HepG2 (cell line): ENCODE data around the gene ARHGEF4. TPM values are rescaled to one million over a fixed set of nuclear protein-coding genes. Genes with fewer than 3 reads are reported as not detected.

Source experiments
- ATAC-seq: fragments of 200-7000 bp; cut with Tn5 transposase; 3 replicates; pipeline ENCODE4 v1.9.1; 2020; ENCODE audit warnings: mild to moderate bottlenecking, moderate library complexity
- BruUV-seq: library from RNA; stranded (reverse); fragments of 400-500 nt; replicated peaks from 2 replicates; lab custom pipeline; 2021; lab: Mats Ljungman, UMichigan
- CTCF ChIA-PET: fragments of 300-600 bp; formaldehyde crosslinking; extraction: SDS; loops from one replicate; lab custom pipeline; 2021; ENCODE audit warnings: low total read pairs, inconsistent platforms, low intra/inter-chr PET ratio; lab: Yijun Ruan, JAX
- POLR2A ChIA-PET: fragments of 350-600 bp; sonication (Branson Sonifier 250); formaldehyde crosslinking; loops from one replicate; lab custom pipeline; 2020; ENCODE audit warnings: antibody characterized with exemption, inconsistent platforms; lab: Yijun Ruan, JAX
- DNase-seq: peaks from one replicate; pipeline ENCODE4 v3.0.0-alpha.2; 2015; ENCODE audit warnings: low spot score
- FAIRE-seq: peaks from 3 replicates; lab custom pipeline; 2011; peaks lifted over from hg19 to GRCh38; lab: Jason Lieb, UNC
- H2AFZ ChIP-seq: one replicate; pipeline ENCODE4 v1.6.1; 2011; ENCODE audit warnings: low read length, inconsistent platforms
- H3K27ac ChIP-seq: fragments of 300-600 bp; 3 replicates; pipeline ENCODE4 v1.8.0; 2011; ENCODE audit warnings: mixed run types, mild to moderate bottlenecking, mixed read lengths, low read length, inconsistent platforms; ENCODE audit not compliant: insufficient read depth; ENCODE audit errors: extremely low read length
- H3K27me3 ChIP-seq, 2 experiments: fragments of 200-600 bp in 1 of 2; 2 replicates in 1 of 2; 3 replicates in 1 of 2; pipeline versions ENCODE4 v1.6.0 to v1.8.0; 2011; ENCODE audit warnings: low read length in 2 of 2, mild to moderate bottlenecking in 2 of 2, moderate library complexity in 2 of 2, inconsistent platforms in 1 of 2; ENCODE audit not compliant: insufficient read depth in 2 of 2, control insufficient read depth in 1 of 2
- H3K36me3 ChIP-seq, 2 experiments: fragments of 200-600 bp in 1 of 2; replicated peaks in 1 of 2; 2 replicates in 1 of 2; 3 replicates in 1 of 2; pipeline versions ENCODE4 v1.5.1 to v1.8.0; 2011; ENCODE audit warnings: low read length in 2 of 2, inconsistent platforms in 1 of 2; ENCODE audit not compliant: insufficient read depth in 2 of 2, control insufficient read depth in 1 of 2
- H3K4me1 ChIP-seq: 2 replicates; pipeline ENCODE4 v1.5.1; 2012; ENCODE audit warnings: low read length, inconsistent platforms; ENCODE audit not compliant: insufficient read depth
- H3K4me2 ChIP-seq: 2 replicates; pipeline ENCODE4 v1.6.0; 2011; ENCODE audit warnings: low read depth, low read length, inconsistent platforms
- H3K4me3 ChIP-seq, 3 experiments: fragments of 200-600 bp in 1 of 3; sonication (generic), shearing (Covaris generic) in 1 of 3; replicated peaks in 1 of 3; 2 replicates each; pipeline ENCODE4 v1.5.1; 2011 to 2016; ENCODE audit warnings: low read length in 3 of 3, inconsistent platforms in 2 of 3, low read depth in 2 of 3, mild to moderate bottlenecking in 2 of 3, control low read depth in 1 of 3, mixed read lengths in 1 of 3; ENCODE audit not compliant: insufficient read depth in 1 of 3
- H3K79me2 ChIP-seq: one replicate; pipeline ENCODE4 v1.6.1; 2011; ENCODE audit warnings: low read length, inconsistent platforms; ENCODE audit not compliant: insufficient read depth
- H3K9ac ChIP-seq: 2 replicates; pipeline ENCODE4 v1.6.0; 2011; ENCODE audit warnings: mild to moderate bottlenecking, low read depth, low read length, inconsistent platforms; ENCODE audit not compliant: insufficient read depth
- H3K9me3 ChIP-seq: 2 replicates; pipeline ENCODE4 v1.5.1; 2012; ENCODE audit warnings: mild to moderate bottlenecking, low read length
- H4K20me1 ChIP-seq: 2 replicates; pipeline ENCODE4 v1.6.0; 2011; ENCODE audit warnings: inconsistent platforms, mild to moderate bottlenecking, low read length, moderate library complexity; ENCODE audit not compliant: insufficient read depth
- DPF2 ChIP-seq: sonication (generic); formaldehyde crosslinking; IDR thresholded peaks from 2 replicates; pipeline ENCODE4 v1.4.0; 2020; ENCODE audit warnings: mild to moderate bottlenecking, low read depth, missing genetic modification reagents, borderline replicate concordance
- HOXA9 ChIP-seq: sonication (generic); formaldehyde crosslinking; IDR thresholded peaks from 2 replicates; pipeline ENCODE4 v1.8.1; 2022; ENCODE audit warnings: missing genetic modification reagents, mild to moderate bottlenecking, moderate library complexity, borderline replicate concordance
- MAFK ChIP-seq, 2 experiments: IDR thresholded peaks in 1 of 2; conservative IDR thresholded peaks in 1 of 2; 2 replicates each; pipeline ENCODE4 v1.6.1; 2011; ENCODE audit warnings: improper control_type of control experiment in 2 of 2, low read length in 2 of 2
- MTA3 ChIP-seq: sonication (generic); formaldehyde crosslinking; IDR thresholded peaks from 2 replicates; pipeline ENCODE4 v1.4.0; 2020; ENCODE audit warnings: missing genetic modification reagents
- TSC22D2 ChIP-seq: sonication (generic); formaldehyde crosslinking; IDR thresholded peaks from 2 replicates; pipeline ENCODE4 v1.5.1; 2020; ENCODE audit warnings: missing genetic modification reagents, mild to moderate bottlenecking, borderline replicate concordance
- YY1 ChIP-seq: IDR thresholded peaks from 2 replicates; pipeline ENCODE4 v1.6.1; 2011; ENCODE audit warnings: low read length, low read depth, moderate library complexity, mild to moderate bottlenecking; ENCODE audit not compliant: insufficient read depth, insufficient replicate concordance
- ZFAT ChIP-seq: sonication (generic); formaldehyde crosslinking; conservative IDR thresholded peaks from 2 replicates; pipeline ENCODE4 v1.8.1; 2023; ENCODE audit warnings: missing genetic modification reagents, inconsistent platforms
- ZNF101 ChIP-seq: sonication (generic); formaldehyde crosslinking; IDR thresholded peaks from 2 replicates; pipeline ENCODE4 v1.4.0; 2020; ENCODE audit warnings: mild to moderate bottlenecking, low read depth, missing genetic modification reagents, borderline replicate concordance
- ZNF282 ChIP-seq: fragments of 450-650 bp; IDR thresholded peaks from 2 replicates; pipeline ENCODE4 v1.6.1; 2018; ENCODE audit not compliant: partially characterized antibody
- ZNF652 ChIP-seq: IDR thresholded peaks from 2 replicates; pipeline ENCODE4 v1.6.1; 2016; ENCODE audit warnings: low read depth, borderline replicate concordance
- ZNF816 ChIP-seq: sonication (generic); formaldehyde crosslinking; IDR thresholded peaks from 2 replicates; pipeline ENCODE4 v1.8.0; 2022; ENCODE audit warnings: missing genetic modification reagents, mild to moderate bottlenecking, borderline replicate concordance
- WGBS: methylation state at CpG from one replicate; pipeline ENCODE4 v1.1.6; 2017; ENCODE audit warnings: low lambda C conversion rate; 5-methylcytosine and 5-hydroxymethylcytosine counted together
- in situ Hi-C: cut with HindIII; loops from 2 replicates; pipeline ENCODE4 v1.10.0; 2017; ENCODE audit warnings: low pct_unique_long_range_greater_than_20kb; ENCODE audit not compliant: extremely low pct_ligation_motif_present
- intact Hi-C: fragments of 100-400 bp; cut with micrococcal nuclease; formaldehyde crosslinking; loops from one replicate; pipeline ENCODE4 v1.10.0; 2022; ENCODE audit not compliant: unreplicated experiment
- polyA plus RNA-seq, 8 experiments: library from polyadenylated mRNA; depleted of rRNA in 3 of 8; stranded (reverse) in 7 of 8; unstranded in 1 of 8; fragments of >200 nt; fragmentation: Illumina TruSeq in 4 of 8; extraction: Trizol in 4 of 8; gene quantifications; 2 replicates each; pipeline versions ENCODE4 v1.2.1 to v1.2.3, GENCODE V29; 2011 to 2016; ENCODE audit warnings: low read depth in 4 of 8, missing spikeins in 1 of 8, mixed read lengths in 1 of 8; ENCODE audit not compliant: insufficient read depth in 1 of 8
- total RNA-seq, 5 experiments: library from RNA; depleted of rRNA; stranded (reverse); fragments of >200 nt; fragmentation: Illumina TruSeq; extraction: Trizol; gene quantifications; 2 replicates each; pipeline ENCODE4 v1.2.3, GENCODE V29; 2016; ENCODE audit warnings: low read depth in 1 of 5
- TF ChIP-seq, protein P1 (sequence below): sonication (generic); formaldehyde crosslinking; IDR thresholded peaks from 2 replicates; pipeline ENCODE4 v1.4.0; 2020; ENCODE audit warnings: missing genetic modification reagents, borderline replicate concordance
- TF ChIP-seq, protein P2 (sequence below): sonication (generic); formaldehyde crosslinking; IDR thresholded peaks from 2 replicates; pipeline ENCODE4 v1.8.1; 2023; ENCODE audit warnings: missing genetic modification reagents, mild to moderate bottlenecking, borderline replicate concordance
- TF ChIP-seq, protein P3 (sequence below): sonication (generic); formaldehyde crosslinking; IDR thresholded peaks from 2 replicates; pipeline ENCODE4 v1.8.1; 2023; ENCODE audit warnings: mild to moderate bottlenecking, missing genetic modification reagents
- TF ChIP-seq, protein P4 (sequence below): sonication (generic); formaldehyde crosslinking; IDR thresholded peaks from 2 replicates; pipeline ENCODE4 v1.8.1; 2022; ENCODE audit warnings: low read depth, mild to moderate bottlenecking, missing genetic modification reagents

Gene ARHGEF4
- total and polyA plus RNA-seq, 2 of the 13 experiments (the other 11 are each of a cell fraction or from before 2014, with no cell fraction given): 0.11 to 0.13 TPM

DNA sequence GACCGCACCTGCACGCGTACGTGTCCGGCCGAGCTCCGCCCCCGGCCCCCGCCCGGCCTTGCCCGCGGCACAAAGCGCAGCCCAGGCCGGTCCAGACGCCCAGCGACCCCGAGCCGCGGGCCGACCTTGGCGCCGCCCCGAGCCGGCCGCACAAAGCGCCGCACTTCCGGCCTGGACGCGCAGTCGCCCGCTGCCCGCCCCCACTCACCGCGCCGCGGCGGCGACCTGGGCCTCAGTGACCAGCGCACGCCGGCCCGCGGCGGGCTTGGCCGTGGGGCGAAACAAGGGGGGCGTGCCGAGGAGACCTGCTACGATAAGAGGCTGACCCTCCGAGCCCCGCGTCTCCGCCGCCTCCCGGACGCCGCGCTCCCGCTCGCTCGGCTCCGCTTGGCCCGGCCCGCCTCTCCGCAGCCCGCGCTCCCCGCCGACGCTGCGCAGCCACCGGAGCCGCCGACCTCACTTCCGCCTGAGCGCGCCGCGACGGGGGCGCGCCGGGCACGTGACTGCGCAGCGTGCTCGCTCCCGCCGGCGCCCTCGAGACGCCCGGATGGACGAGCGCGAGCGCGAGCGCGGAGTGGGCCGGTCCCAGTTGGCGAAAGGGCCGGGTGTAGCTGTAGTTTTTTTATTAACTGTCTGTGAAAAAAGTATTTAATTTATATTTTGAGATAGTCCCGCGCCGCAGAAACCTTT is 256.4 kb downstream of the ARHGEF4 start, which contains the start of gene FAM168B:
FAM168B (minus strand) TSS at position 455 of the 690 bp plus-strand sequence. CDS start 10,814 bp downstream, outside the sequence.
- Histone ChIP-seq H3K27me3 (no peaks in the 10 kb centered on the region; a peak in 1 of 5 replicates), H3K4me2 (peak within 1 kb of the TSS; percentile 84), H3K79me2 (peaks cover 42% of the 10 kb centered on the region), H3K36me3 (peaks cover 2 to 13% of the 10 kb centered on the region in 2 experiments; a peak in 3 of 5 replicates), H3K9me3 (no peaks in the 10 kb centered on the region), H3K4me1 (peaks cover 36% of the 10 kb centered on the region), H2AFZ (no peak within 1 kb of the TSS), H3K4me3 (peak within 1 kb of the TSS; percentile 68 to 90 (median 79)), H3K27ac (peak within 1 kb of the TSS; percentile 97), H3K9ac (peak within 1 kb of the TSS; percentile 99), H4K20me1 (peaks cover 11% of the 10 kb centered on the region)
- intact Hi-C loops (loop anchor here (2.0 to 5.0 kb wide), 2 partner anchors 14 to 751 kb away; partner anchors contain the start of gene IMP4), in situ Hi-C loops (no loop called here)
- BruUV-seq: no TSS peak
- CTCF ChIA-PET: no interaction called here
- FAIRE-seq: no peak
- peak; percentile 90 for ATAC-seq
- POLR2A ChIA-PET: interaction anchor here (0.7 to 4.8 kb wide), 18 partner anchors 10 to 751 kb away, joined by 3 to 132 read pairs (median 4); partner anchors contain the start of genes IMP4 and PLEKHB2
- DNase-seq: peak; percentile 82
- WGBS: under 1% methylated on average over 41 of the region's 107 CpGs
- TF ChIP-seq HOXA9 (peak; percentile 84; the same call in 1 of the 2 replicates), ZNF101 (no peak; the same call in 1 of the 2 replicates), ZFAT (CRISPR knock-in tag) (no peak), YY1 (peak; percentile 51), TSC22D2 (no peak; the same call in 1 of the 2 replicates), DPF2 (CRISPR knock-in tag) (no peak), ZNF816 (no peak; the same call in 1 of the 2 replicates), ZNF282 (no peak), ZNF652 (CRISPR knock-in tag) (no peak), MTA3 (no peak), MAFK (conservative IDR thresholded peaks at IDR 0.05 in 1 of 2, IDR thresholded peaks at IDR 0.05 in 1 of 2; ENCODE audit: low read length in 2 of 2) (no peak)
- TF ChIP-seq, protein P1, sequence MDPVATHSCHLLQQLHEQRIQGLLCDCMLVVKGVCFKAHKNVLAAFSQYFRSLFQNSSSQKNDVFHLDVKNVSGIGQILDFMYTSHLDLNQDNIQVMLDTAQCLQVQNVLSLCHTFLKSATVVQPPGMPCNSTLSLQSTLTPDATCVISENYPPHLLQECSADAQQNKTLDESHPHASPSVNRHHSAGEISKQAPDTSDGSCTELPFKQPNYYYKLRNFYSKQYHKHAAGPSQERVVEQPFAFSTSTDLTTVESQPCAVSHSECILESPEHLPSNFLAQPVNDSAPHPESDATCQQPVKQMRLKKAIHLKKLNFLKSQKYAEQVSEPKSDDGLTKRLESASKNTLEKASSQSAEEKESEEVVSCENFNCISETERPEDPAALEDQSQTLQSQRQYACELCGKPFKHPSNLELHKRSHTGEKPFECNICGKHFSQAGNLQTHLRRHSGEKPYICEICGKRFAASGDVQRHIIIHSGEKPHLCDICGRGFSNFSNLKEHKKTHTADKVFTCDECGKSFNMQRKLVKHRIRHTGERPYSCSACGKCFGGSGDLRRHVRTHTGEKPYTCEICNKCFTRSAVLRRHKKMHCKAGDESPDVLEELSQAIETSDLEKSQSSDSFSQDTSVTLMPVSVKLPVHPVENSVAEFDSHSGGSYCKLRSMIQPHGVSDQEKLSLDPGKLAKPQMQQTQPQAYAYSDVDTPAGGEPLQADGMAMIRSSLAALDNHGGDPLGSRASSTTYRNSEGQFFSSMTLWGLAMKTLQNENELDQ (CRISPR knock-in tag): no peak
- TF ChIP-seq, protein P2, sequence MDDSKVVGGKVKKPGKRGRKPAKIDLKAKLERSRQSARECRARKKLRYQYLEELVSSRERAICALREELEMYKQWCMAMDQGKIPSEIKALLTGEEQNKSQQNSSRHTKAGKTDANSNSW (CRISPR knock-in tag): no peak; the same call in 1 of the 2 replicates
- TF ChIP-seq, protein P3, sequence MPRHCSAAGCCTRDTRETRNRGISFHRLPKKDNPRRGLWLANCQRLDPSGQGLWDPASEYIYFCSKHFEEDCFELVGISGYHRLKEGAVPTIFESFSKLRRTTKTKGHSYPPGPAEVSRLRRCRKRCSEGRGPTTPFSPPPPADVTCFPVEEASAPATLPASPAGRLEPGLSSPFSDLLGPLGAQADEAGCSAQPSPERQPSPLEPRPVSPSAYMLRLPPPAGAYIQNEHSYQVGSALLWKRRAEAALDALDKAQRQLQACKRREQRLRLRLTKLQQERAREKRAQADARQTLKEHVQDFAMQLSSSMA (CRISPR knock-in tag): peak; percentile 94
- TF ChIP-seq, protein P4, sequence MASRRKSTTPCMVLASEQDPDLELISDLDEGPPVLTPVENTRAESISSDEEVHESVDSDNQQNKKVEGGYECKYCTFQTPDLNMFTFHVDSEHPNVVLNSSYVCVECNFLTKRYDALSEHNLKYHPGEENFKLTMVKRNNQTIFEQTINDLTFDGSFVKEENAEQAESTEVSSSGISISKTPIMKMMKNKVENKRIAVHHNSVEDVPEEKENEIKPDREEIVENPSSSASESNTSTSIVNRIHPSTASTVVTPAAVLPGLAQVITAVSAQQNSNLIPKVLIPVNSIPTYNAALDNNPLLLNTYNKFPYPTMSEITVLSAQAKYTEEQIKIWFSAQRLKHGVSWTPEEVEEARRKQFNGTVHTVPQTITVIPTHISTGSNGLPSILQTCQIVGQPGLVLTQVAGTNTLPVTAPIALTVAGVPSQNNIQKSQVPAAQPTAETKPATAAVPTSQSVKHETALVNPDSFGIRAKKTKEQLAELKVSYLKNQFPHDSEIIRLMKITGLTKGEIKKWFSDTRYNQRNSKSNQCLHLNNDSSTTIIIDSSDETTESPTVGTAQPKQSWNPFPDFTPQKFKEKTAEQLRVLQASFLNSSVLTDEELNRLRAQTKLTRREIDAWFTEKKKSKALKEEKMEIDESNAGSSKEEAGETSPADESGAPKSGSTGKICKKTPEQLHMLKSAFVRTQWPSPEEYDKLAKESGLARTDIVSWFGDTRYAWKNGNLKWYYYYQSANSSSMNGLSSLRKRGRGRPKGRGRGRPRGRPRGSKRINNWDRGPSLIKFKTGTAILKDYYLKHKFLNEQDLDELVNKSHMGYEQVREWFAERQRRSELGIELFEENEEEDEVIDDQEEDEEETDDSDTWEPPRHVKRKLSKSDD (CRISPR knock-in tag): peak; percentile 47; the same call in 1 of the 2 replicates
